HG02763 (cell line): ENCODE results near the gene DENND4A.
A peak's percentile ranks its signal among the peaks of the same experiment; 100 is the strongest.
"Not testable (repeated sequence)": the region's sequence is repeated elsewhere in the genome, so short reads cannot be mapped to it uniquely, and the experiment has no call there.

Experiments
- ATAC-seq: cut with Tn5 transposase; IDR thresholded peaks from one replicate; pipeline ENCODE4 v1.9.1; 2021; ENCODE audit warnings: mild to moderate bottlenecking, moderate library complexity; ENCODE audit not compliant: unreplicated experiment

DENND4A gene

GRCh38 chr15:65819563-65819960 lies 27.5 kb upstream of the DENND4A start:
- ATAC-seq = no peak

GRCh38 chr15:65818927-65819562 lies 27.0 kb upstream of the DENND4A start:
- ATAC-seq = peak; percentile 53

GRCh38 chr15:65816441-65816840 lies 24.3 kb upstream of the DENND4A start:
- ATAC-seq = no peak

- ATAC-seq = not testable (repeated sequence)
Measured at GRCh38 chr15:65816008-65816407, 23.9 kb upstream of the DENND4A start.

GRCh38 chr15:65814271-65814670 lies 22.2 kb upstream of the DENND4A start:
- ATAC-seq = not testable (repeated sequence)

- ATAC-seq = no peak
Measured at GRCh38 chr15:65812916-65813315, 20.8 kb upstream of the DENND4A start.

GRCh38 chr15:65812467-65812866 lies 20.4 kb upstream of the DENND4A start:
- no peak for ATAC-seq

- ATAC-seq = no peak
Measured at GRCh38 chr15:65811835-65812234, 19.7 kb upstream of the DENND4A start.

GRCh38 chr15:65811011-65811733 lies 19.1 kb upstream of the DENND4A start:
- ATAC-seq = not testable (repeated sequence)

GRCh38 chr15:65806397-65806796 lies 14.3 kb upstream of the DENND4A start:
- no peak for ATAC-seq

- ATAC-seq = no peak
Measured at GRCh38 chr15:65805019-65805745, 13.1 kb upstream of the DENND4A start.

- ATAC-seq = no peak
Measured at GRCh38 chr15:65804252-65804931, 12.3 kb upstream of the DENND4A start.

- ATAC-seq = no peak
Measured at GRCh38 chr15:65801229-65801805, 9.2 kb upstream of the DENND4A start.

- ATAC-seq = no peak
Measured at GRCh38 chr15:65796610-65797078, 4.6 kb upstream of the DENND4A start.

GRCh38 chr15:65795663-65796216 lies 3.6 kb upstream of the DENND4A start:
- no peak for ATAC-seq

- no peak for ATAC-seq
Measured at GRCh38 chr15:65793818-65794104, 1.7 kb upstream of the DENND4A start.

GRCh38 chr15:65792988-65793817 lies 1.1 kb upstream of the DENND4A start:
- ATAC-seq = no peak

GRCh38 chr15:65791335-65792137 lies 557 bp downstream of the DENND4A start:
- ATAC-seq = no peak

- ATAC-seq = no peak
Measured at GRCh38 chr15:65790694-65791334, 1.3 kb downstream of the DENND4A start.
